NCI-H446 (cell line): ENCODE data around the gene NUP93.
"Not testable (repeated sequence)": the region's sequence is repeated elsewhere in the genome, so short reads cannot be mapped to it uniquely, and the experiment has no call there.

Source experiments
- DNase-seq, 2 experiments: peaks; one replicate each; lab custom pipeline; 2025; lab: John Stamatoyannopoulos, UW

The NUP93 gene

GRCh38 chr16:56779906-56780305 lies 50.0 kb downstream of the NUP93 start:
- no peak for DNase-seq

DNA sequence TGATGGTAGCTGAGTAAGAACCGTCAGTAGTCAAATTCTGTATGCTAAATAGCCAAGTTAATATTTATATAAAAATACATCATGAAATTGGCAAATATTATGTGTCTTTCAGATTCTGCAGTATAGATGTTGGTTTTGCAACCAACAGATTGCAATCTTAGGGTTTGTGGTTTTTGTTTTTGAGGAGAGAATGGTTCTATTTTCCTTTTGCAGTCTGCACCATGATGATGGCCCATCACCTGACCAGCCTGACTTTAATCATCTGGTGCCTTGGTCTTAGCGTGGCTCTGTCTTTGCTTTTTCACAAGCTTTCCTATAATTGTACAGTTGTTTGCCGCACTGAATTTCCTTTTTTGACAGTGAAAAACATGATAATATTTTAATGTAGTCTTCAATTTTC lies 50.7 kb downstream of the NUP93 start:
- no peak for DNase-seq

DNA sequence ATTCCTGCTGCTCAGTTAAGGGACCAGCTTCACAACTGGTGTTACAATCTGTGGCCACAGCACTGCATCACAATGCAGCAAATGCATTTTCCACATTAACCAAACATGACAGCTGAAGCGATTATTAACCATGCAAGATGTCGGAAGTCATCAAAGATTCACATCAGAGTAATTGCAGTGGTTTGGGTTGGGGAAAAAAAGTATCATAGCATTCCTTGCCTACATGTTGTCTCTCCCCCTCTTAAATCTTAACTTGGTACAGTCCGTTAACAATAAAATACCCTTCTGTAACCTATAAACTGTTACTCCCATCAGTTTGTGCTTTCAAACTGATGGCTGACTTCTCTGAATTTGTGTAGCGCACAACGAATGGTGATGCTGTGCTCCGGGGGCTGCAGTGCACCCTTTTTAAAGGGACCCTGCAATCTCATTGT lies 51.6 kb downstream of the NUP93 start:
- DNase-seq, result no peak

DNA sequence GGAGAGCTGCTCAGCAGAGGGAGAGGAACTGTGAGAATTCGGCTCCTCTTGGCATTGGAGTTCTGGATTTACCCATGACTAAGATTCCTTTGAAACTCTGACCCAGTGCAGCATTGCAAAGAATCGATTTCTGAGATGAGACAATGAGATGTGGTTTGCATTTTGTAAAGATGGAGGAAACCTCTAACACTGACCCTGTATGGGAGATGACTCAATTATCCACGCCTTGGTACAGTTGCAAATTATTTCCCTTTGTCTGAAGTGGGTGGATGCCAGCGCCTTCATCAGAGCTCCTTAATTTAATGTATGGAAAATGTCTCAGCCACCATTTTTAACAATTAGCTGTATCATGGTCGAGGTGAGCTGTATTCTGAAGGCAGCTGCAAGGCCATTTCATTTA lies 53.4 kb downstream of the NUP93 start:
- no peak for DNase-seq

GRCh38 chr16:56785317-56785716 lies 55.4 kb downstream of the NUP93 start:
- DNase-seq, result no peak

DNA sequence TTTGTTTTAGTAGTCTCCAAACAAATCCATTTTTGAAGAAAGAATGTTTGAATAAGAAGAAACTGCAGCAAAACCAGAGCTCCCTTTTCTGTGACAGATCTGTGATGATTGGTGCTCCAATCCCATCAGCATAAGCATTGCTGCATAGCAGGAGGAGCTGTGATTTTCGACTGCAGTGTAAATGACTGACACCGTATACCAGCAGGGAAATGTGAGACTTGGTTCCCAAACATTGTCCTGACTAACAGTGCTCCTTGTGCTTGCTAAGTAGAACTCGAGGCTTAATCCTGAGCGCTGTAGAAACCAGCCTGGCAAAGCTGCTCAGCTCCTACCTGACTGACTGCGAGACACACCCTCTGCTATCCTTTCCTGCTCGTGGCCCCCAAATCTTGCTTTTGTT lies 57.2 kb downstream of the NUP93 start:
- DNase-seq, result no peak

GRCh38 chr16:56788435-56788834 lies 58.5 kb downstream of the NUP93 start:
- DNase-seq, result no peak

- peak in 1 of 2 experiments; percentile 23 for DNase-seq
These were observed 59.4 kb downstream of the NUP93 start for GRCh38 chr16:56789360-56789759.

DNA sequence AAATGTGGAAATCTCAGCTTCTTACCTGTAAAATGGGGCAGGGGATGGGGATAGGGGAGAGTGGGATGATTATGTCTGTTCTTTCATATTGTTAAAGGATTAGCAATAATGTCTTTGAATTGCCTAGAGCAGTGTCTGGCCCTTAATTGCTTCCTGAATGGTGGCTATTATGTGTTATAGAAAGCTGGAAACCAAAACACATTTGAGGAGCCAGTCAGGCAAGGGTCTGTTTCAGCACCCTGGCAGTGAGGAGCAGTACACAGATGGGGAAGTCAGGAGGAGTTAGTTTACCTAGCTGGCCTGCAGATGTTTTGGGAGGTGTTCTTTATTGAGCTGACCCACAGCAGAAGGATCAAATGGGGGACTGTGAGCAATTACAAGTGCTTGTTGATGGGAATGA lies 63.0 kb downstream of the NUP93 start:
- no peak for DNase-seq

- DNase-seq, result peak in 1 of 2 experiments; percentile 4
These were observed 63.6 kb downstream of the NUP93 start for GRCh38 chr16:56793492-56793891.

GRCh38 chr16:56795011-56795410 lies 65.1 kb downstream of the NUP93 start:
- DNase-seq, result no peak

DNA sequence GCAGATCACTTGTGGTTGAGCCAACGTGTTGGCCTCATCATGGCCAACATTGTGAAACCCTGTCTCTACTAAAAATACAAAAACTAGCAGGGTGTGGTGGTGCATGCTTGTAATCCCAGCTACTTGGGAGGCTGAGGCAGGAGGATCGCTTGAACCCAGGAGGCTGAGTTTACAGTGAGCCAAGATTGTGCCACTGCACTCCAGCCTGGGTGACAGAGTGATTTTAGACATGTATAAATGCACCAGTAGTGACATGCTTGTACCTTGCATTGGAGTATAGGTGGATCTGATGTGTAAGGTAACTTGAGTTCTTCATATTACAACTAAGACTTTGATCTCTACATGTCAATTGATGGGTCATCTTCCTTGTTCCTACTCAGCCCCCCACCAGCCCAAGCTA lies 67.1 kb downstream of the NUP93 start:
- not testable (repeated sequence) for DNase-seq

DNA sequence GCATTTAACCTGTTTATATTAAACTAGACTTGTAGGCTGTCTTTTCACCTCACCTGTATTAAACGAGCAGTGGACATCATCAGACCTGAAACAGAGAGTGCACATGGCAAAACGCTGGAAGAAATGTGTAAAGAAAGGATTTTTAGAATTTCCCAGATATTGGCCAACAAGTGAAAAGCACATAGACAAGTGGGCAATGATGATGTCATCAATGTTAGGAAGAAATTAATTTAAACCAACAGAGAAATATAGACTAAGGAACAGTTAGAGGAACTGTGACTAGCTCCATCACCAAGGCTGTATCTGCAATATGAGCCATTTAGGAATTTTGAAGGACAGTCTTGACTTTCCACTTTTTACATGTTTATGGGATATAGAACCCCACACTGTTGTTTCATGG lies 67.9 kb downstream of the NUP93 start:
- no peak for DNase-seq

DNA sequence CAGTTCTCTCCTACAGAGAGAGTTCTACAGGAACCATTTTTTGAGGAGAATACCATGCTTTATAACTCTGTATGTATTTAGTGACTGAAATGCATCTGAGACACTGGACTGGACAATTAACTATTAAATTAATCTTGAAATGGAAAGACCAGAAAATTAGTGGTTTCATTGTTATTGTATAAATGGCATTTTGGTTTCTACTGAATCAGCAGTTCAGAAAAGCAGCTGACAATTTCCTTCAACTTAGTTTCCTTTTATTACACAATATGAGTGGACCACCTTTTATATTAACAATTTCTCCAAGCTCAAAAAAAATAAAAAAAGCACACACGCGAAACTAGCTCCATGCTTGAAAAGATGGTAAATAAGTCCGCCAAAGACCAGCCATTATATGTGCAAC lies 69.0 kb downstream of the NUP93 start:
- no peak for DNase-seq

GRCh38 chr16:56800355-56800754 lies 70.4 kb downstream of the NUP93 start:
- no peak for DNase-seq

DNA sequence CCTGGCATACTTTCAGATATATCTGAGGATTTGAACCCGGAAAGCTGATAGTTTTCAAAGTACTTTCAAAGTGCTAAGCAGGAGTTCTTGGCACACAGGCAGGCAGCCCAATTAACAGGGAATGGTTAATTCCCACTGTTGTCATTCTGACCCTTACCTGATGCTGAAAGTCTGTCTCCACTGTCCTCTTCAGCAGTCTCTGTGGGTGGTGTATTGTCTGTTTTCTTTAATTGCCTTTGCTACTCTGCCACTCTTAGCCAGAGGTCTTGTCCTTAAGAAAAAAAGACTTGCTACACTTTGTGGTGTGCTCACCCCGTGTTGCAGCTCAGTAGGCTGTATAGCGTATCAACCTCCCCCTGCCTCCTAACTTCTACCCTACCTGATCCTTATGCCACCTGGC lies 71.8 kb downstream of the NUP93 start:
- no peak for DNase-seq

DNA sequence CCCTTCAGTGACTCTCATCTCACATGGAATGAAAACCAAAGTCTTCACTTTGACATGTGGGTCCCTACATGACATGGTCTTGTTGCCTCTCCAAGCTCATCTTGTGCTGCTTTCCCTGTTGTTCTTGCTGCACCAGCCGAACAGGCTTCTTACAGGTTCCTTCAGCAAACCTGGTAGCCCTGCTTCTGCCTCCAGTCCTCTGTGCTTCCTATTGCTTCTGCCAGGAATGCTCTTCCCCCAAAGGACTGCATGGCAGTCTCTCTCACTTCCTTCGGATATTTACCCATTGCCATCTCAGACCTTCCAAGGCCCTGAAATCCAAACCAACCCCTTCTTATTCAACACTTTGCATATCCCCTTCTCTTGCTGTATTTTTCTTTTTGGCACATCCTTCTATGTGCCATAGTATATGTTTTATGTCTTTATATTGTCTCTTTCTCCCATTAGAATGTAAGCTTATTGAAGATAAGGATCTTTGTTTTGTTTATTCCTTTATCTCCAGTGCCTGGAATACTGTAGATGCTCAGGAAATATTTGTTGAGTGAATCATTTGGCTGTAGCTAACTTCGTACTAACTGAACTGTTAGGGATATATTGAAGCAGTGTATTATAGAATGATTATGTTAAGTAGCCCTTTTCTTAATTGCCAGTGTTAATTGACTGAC lies 77.2 kb downstream of the NUP93 start:
- no peak for DNase-seq

DNA sequence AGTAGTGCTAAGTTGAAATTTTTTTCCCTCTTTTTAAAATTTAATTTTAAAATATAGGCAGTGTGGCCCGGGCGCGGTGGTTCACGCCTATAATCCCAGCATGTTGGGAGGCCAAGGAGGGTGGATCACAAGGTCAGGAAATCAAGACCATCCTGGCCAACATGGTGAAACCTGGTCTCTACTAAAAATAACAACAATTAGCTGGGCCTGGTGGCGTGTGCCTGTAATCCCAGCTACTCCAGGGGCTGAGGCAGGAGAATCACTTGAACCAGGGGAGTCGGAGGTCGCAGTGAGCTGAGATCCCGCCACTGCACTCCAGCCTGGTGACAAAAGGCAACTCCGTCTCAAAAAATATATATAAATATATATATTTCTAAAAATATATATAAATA lies 77.7 kb downstream of the NUP93 start:
- DNase-seq, result not testable (repeated sequence)

- DNase-seq, result no peak
These were observed 81.0 kb downstream of the NUP93 start for GRCh38 chr16:56810954-56811353.

DNA sequence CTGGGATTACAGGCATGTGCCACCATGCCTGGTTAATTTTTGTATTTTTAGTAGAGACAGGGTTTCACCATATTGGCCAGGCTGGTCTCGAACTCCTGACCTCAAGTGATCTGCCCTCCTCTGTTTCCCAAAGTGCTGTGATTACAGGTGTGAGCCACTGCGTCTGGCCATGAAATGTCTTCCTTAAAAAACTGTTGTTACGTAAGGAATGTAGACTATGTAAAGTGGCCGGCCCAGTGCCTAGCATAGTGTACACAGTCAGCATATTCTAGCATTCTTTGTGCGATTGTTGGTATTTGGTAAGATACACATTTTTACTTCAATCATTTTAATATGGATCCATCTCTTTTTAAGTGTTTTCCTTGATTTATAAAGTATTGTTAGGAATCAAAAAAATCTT lies 81.7 kb downstream of the NUP93 start:
- DNase-seq, result not testable (repeated sequence)

DNA sequence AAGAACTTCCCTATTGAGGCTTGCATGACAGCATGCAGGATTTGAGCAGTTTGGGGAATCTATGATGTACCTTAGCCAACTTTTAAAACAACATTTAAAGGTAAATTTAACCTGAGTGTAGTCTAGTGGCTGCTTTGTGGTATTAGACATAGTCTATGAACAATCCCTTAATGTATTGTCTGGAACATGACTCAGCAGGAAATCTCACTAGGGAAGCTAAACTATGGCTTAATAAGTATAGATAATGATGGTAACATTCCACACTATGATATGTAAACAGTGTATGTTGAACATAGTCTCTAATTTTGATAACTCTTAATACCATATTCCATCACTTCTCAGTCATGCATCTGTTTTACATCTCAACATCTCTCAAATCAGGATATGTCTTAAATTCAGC lies 83.0 kb downstream of the NUP93 start:
- DNase-seq, result no peak

- no peak for DNase-seq
These were observed 84.9 kb downstream of the NUP93 start for GRCh38 chr16:56814537-56815432.

GRCh38 chr16:56815721-56816120 lies 85.8 kb downstream of the NUP93 start:
- no peak for DNase-seq
